Central memory CD4-positive, alpha-beta T cell (primary cell): ENCODE results near the gene ATXN2L.
"Not testable (repeated sequence)": the region's sequence is repeated elsewhere in the genome, so short reads cannot be mapped to it uniquely, and the experiment has no call there.

Experiments
- DNase-seq: peaks from one replicate; pipeline ENCODE4 v3.0.0; 2022
- total RNA-seq, 3 experiments: gene quantifications; one replicate each; lab custom pipeline; 2026; lab: John Stamatoyannopoulos, UW

Gene ATXN2L
- 121 to 262 (median 145) reads per million in 3 experiments for total RNA-seq

DNA sequence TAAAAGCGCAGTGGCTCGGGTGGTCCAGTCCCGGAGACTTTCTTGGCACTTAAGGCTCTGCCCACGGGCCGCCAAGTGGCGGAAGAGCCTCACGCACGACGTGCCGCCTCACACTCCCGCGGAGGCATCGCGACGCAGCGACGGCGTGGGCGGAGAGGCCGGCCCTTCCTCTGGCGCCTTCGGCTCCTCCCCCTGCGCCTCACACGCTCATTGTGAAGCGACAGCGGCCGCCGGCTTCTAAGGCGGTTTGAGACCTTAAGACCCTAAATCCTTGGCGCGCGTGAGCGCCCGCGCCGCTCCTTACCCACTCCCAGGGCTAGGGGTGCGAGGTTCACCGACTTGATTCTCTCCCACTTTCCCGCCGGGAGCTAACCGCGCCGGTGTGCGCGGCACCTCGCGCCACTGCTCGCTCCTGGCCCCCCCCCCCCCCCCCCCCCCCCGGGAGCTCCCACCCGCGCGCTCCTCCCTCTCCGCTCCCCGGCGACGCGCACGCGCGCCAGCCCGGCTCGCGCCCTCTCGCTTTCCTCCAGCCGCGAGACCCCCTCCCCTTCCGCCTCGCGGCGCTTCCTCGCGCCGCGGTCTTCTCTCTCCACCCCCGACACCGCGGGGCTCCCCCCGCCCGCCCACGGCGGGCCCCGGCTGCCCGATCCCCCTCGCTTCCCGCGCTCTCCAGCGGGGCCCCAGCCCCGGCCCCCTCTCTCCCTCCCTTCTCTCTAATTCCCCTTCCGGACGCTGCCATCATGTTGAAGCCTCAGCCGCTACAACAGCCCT is at the start of gene ATXN2L:
Gene ATXN2L (plus strand): TSS at position 480 of the 771 bp plus-strand sequence. CDS start 261 bp downstream, at position 741.
- peak; percentile 92 for DNase-seq

- DNase-seq: not testable (repeated sequence)
Measured at GRCh38 chr16:28781697-28782096, 41.1 kb upstream of the ATXN2L start.

DNA sequence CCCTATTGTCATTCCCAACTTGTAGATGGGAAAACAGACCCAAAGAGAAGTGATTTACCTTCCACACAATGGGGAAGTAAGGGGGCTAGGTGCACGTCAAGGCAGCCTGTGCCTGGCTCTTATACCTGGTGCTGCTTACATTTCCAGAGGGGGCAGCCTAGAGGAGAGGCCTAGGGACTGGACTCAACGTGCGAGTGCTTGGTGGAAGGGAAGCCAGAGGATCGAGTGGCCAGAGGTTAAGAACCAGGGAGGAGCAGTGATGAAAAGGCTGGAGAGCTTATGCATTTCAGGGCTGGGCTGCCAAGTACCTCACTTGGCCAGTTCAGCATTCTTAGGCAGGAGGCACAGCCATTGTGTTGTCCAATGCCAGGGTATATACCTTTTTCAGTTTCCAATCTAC is 40.4 kb upstream of the ATXN2L start:
- not testable (repeated sequence) for DNase-seq

- DNase-seq: peak; percentile 62
Measured at GRCh38 chr16:28802235-28803019, 20.4 kb upstream of the ATXN2L start.

DNA sequence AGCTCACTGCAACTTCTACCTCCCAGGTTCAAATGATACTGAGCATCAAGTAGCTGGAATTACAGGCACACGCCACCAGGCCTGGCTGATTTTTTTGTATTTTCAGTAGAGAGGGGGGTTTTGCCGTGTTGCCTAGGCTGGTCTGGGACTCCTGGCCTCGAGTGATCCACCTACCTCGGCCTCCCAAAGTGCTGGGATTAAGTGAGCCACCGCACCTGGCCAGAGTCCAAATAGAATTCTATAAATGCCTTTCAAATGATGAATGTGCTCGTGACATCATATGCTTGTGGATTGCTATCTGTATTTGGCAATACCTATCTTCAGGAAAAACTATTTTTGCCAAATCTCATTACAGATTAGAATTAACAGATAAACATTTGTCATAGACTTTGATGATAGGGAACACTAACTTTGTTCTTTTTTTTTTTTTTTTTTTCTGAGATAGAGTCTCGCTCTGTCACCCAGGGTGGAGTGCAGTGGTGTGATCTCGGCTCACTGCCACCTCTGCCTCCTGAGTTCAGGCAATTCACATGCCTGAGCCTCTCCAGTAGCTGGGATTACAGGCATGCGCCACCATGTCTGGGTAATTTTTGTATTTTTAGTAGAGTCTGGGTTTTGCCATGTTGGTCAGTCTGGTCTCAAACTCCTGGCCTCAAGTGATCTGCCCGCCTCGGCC is 15.2 kb upstream of the ATXN2L start:
- DNase-seq: not testable (repeated sequence)

GRCh38 chr16:28820016-28820415 is 2.8 kb upstream of the ATXN2L start:
- no peak for DNase-seq

DNA sequence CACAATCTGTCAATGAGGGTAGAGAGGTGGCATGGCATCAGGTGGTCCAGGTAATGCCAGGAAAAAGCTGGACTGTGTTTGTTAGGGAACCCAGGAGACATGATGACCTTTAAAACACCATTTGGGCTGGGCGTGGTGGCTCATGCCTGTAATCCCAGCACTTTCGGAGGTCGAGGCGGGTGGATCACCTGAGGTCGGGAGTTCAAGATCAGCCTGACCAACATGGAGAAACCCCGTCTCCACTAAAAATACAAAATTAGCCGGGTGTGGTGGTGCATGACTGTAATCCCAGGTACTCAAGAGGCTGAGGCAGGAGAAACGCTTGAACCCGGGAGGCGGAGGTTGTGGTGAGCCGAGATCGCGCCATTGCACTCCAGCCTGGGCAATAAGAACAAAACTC is 2.3 kb upstream of the ATXN2L start:
- not testable (repeated sequence) for DNase-seq

- DNase-seq: no peak
Measured at GRCh38 chr16:28821874-28822519, 802 bp upstream of the ATXN2L start.

GRCh38 chr16:28823291-28823872 is 583 bp downstream of the ATXN2L start:
- no peak for DNase-seq

- DNase-seq: peak; percentile 95
Measured at GRCh38 chr16:28823873-28824716, 1.3 kb downstream of the ATXN2L start.

DNA sequence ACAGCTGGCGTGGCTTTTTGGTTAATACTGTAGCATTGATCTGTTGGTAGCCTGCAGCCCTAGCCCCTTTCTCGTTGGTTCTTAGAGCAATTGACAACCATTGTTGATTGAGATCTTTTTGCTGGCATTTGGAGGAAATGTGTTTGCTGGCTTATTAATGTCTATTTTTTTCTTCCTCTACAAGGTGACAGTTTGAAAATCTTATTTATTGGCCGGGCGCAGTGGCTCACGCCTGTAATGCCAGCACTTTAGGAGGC is 1.8 kb downstream of the ATXN2L start:
- no peak for DNase-seq

- no peak for DNase-seq
Measured at GRCh38 chr16:28826141-28826540, 3.3 kb downstream of the ATXN2L start.

DNA sequence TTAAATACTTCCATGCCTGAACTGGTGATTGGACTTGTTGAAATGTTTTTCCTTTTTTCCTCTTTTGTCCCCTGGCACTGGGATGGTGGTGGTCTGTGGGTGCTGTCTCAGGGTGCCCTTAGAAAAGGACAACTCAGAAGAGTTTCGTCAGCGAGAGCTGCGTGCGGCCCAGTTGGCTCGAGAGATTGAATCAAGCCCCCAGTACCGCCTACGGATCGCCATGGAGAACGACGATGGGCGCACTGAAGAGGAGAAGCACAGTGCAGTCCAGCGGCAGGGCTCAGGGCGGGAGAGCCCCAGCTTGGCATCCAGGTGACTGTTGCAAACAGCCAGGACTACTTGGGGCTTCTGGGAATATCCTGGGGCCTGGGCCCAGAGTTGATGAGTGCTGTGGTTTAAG is 6.9 kb downstream of the ATXN2L start:
- DNase-seq: no peak

DNA sequence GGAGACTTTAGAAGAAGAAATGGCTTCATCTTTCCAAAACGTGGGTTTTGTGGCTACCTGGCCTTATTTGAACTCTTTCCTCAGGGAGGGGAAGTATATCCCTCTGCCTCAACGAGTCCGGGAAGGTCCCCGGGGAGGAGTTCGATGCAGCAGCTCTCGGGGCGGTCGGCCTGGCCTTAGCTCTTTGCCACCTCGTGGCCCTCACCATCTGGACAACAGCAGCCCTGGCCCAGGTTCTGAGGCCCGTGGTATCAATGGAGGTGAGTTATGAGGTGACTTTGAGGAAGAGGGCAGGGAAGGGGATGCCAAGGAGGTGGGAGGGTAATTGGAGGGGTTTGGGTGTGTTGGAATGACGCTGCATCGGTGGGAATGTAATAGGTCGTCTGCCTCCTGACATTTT is 7.7 kb downstream of the ATXN2L start:
- DNase-seq: no peak

GRCh38 chr16:28834349-28834748 is 11.6 kb downstream of the ATXN2L start:
- no peak for DNase-seq

- DNase-seq: no peak
Measured at GRCh38 chr16:28834873-28835863, 12.4 kb downstream of the ATXN2L start.

GRCh38 chr16:28835864-28836760 is 13.3 kb downstream of the ATXN2L start:
- no peak for DNase-seq

- DNase-seq: no peak
Measured at GRCh38 chr16:28836761-28837064, 13.9 kb downstream of the ATXN2L start.
